HCT116 (cell line): ENCODE results near the gene EPHA6. TPM values are rescaled to one million over a fixed set of nuclear protein-coding genes. Genes with fewer than 3 reads are reported as not detected.

ENCODE experiments used
- ATAC-seq: fragments of 200-7000 bp; cut with Tn5 transposase; 2 replicates; pipeline ENCODE4 v1.9.1; 2020; ENCODE audit warnings: mild to moderate bottlenecking, moderate library complexity
- BruUV-seq: library from RNA; stranded (reverse); fragments of 400-500 nt; replicated peaks from 2 replicates; lab custom pipeline; 2021; lab: Mats Ljungman, UMichigan
- CTCF ChIA-PET: fragments of 300-600 bp; sonication (Branson Sonifier 250); formaldehyde crosslinking; loops from one replicate; lab custom pipeline; 2021; ENCODE audit warnings: antibody characterized with exemption; lab: Charles Lee
- POLR2A ChIA-PET: fragments of 300-600, 350-600 bp; sonication (Branson Sonifier 250); formaldehyde crosslinking; loops from one replicate; lab custom pipeline; 2021; ENCODE audit warnings: antibody characterized with exemption; lab: Charles Lee
- RAD21 ChIA-PET, 2 experiments: fragments of 300-600 bp; sonication (Branson Sonifier 250); formaldehyde crosslinking; loops; one replicate each; lab custom pipeline; 2023; ENCODE audit warnings: low total read pairs in 2 of 2; ENCODE audit not compliant: uncharacterized antibody in 2 of 2, unreplicated experiment in 2 of 2, low non-redundant PET in 1 of 2; lab: Charles Lee
- DNase-seq: peaks from one replicate; pipeline ENCODE4 v3.0.0-alpha.2; 2010; ENCODE audit warnings: low read depth, low spot score
- H2AFZ ChIP-seq: fragments of 200-600 bp; shearing (Covaris generic), sonication (generic); 2 replicates; pipeline ENCODE4 v1.6.1; 2017; ENCODE audit warnings: low read depth, mixed run types, mixed read lengths, antibody characterized with exemption, low read length; ENCODE audit not compliant: poor library complexity, severe bottlenecking
- H3K27ac ChIP-seq: 2 replicates; pipeline ENCODE4 v1.5.1; 2012; ENCODE audit warnings: low read depth, low read length
- H3K27me3 ChIP-seq: fragments of 200-600 bp; sonication (generic); 2 replicates; pipeline ENCODE4 v1.6.1; 2016; ENCODE audit warnings: mixed run types, low read length, mixed read lengths; ENCODE audit not compliant: insufficient read depth
- H3K36me3 ChIP-seq, 2 experiments: fragments of 200-500 bp in 1 of 2; fragments of 200-600 bp in 1 of 2; sonication (Bioruptor generic) in 1 of 2; sonication (generic) in 1 of 2; 2 replicates each; pipeline versions ENCODE4 v1.5.1 to v1.6.1; 2014 to 2016; ENCODE audit warnings: low read length in 2 of 2, inconsistent platforms in 1 of 2, mixed read lengths in 1 of 2, mixed run types in 1 of 2; ENCODE audit not compliant: insufficient read depth in 2 of 2, control insufficient read depth in 1 of 2
- H3K4me1 ChIP-seq, 2 experiments: fragments of 200-600 bp in 1 of 2; sonication (generic) in 1 of 2; 2 replicates each; pipeline versions ENCODE4 v1.5.1 to v1.6.1; 2012 to 2017; ENCODE audit warnings: low read length in 2 of 2, inconsistent platforms in 1 of 2, mild to moderate bottlenecking in 1 of 2, mixed read lengths in 1 of 2, mixed run types in 1 of 2, moderate library complexity in 1 of 2; ENCODE audit not compliant: insufficient read depth in 2 of 2, control insufficient read depth in 1 of 2
- H3K4me2 ChIP-seq: fragments of 200-600 bp; sonication (generic); 2 replicates; pipeline ENCODE4 v1.6.1; 2017; ENCODE audit warnings: mixed run types, low read length, mixed read lengths
- H3K4me3 ChIP-seq, 2 experiments: fragments of 200-600 bp in 1 of 2; sonication (generic) in 1 of 2; replicated peaks in 1 of 2; 2 replicates each; pipeline ENCODE4 v1.5.1; 2011 to 2016; ENCODE audit warnings: low read length in 2 of 2, control low read depth in 1 of 2, low read depth in 1 of 2, mild to moderate bottlenecking in 1 of 2, mixed read lengths in 1 of 2, mixed run types in 1 of 2
- H3K79me2 ChIP-seq: fragments of 200-600 bp; sonication (generic); 2 replicates; pipeline ENCODE4 v1.6.1; 2017; ENCODE audit warnings: mild to moderate bottlenecking, mixed run types, low read length, moderate library complexity, mixed read lengths; ENCODE audit not compliant: insufficient read depth
- H3K9ac ChIP-seq: fragments of 200-600 bp; sonication (generic); 2 replicates; pipeline ENCODE4 v1.6.1; 2016; ENCODE audit warnings: low read length, mixed read lengths
- H3K9me2 ChIP-seq: fragments of 200-600 bp; sonication (generic), shearing (Covaris generic); 2 replicates; pipeline ENCODE4 v1.6.1; 2017; ENCODE audit warnings: mixed run types, mild to moderate bottlenecking, moderate library complexity; ENCODE audit not compliant: insufficient read depth
- H3K9me3 ChIP-seq, 2 experiments: fragments of 200-500 bp in 1 of 2; fragments of 200-600 bp in 1 of 2; sonication (Bioruptor generic) in 1 of 2; sonication (generic) in 1 of 2; 2 replicates each; pipeline ENCODE4 v1.6.1; 2014 to 2017; ENCODE audit warnings: low read length in 2 of 2, mixed read lengths in 2 of 2, inconsistent platforms in 1 of 2, low read depth in 1 of 2, mild to moderate bottlenecking in 1 of 2, mixed run types in 1 of 2, moderate library complexity in 1 of 2; ENCODE audit not compliant: control insufficient read depth in 1 of 2, insufficient read depth in 1 of 2
- H4K20me1 ChIP-seq: fragments of 200-600 bp; sonication (generic), shearing (Covaris generic); 2 replicates; pipeline ENCODE4 v1.6.1; 2017; ENCODE audit warnings: mixed run types, mild to moderate bottlenecking, moderate library complexity; ENCODE audit not compliant: insufficient read depth
- EGR1 ChIP-seq: IDR thresholded peaks from 2 replicates; pipeline ENCODE4 v1.6.1; 2012; ENCODE audit warnings: low read depth
- ELF1 ChIP-seq: IDR thresholded peaks from 2 replicates; pipeline ENCODE4 v1.6.1; 2012; ENCODE audit warnings: low read depth, borderline replicate concordance
- EZH2 ChIP-seq: fragments of 200-600 bp; sonication (generic); IDR thresholded peaks from 2 replicates; pipeline ENCODE4 v1.6.1; 2017; ENCODE audit warnings: antibody characterized with exemption, mixed run types
- FOSL1 ChIP-seq: IDR thresholded peaks from 2 replicates; pipeline ENCODE4 v1.6.1; 2012; ENCODE audit warnings: low read depth
- MAX ChIP-seq: IDR thresholded peaks from 2 replicates; pipeline ENCODE4 v1.6.1; 2012
- RAD21 ChIP-seq: IDR thresholded peaks from 2 replicates; pipeline ENCODE4 v1.6.1; 2012; ENCODE audit warnings: low read depth, mild to moderate bottlenecking
- SRF ChIP-seq: IDR thresholded peaks from 2 replicates; pipeline ENCODE4 v1.6.1; 2012; ENCODE audit warnings: low read depth
- YY1 ChIP-seq: IDR thresholded peaks from 2 replicates; pipeline ENCODE4 v1.6.1; 2011; ENCODE audit warnings: low read length, low read depth, moderate library complexity, mild to moderate bottlenecking; ENCODE audit not compliant: insufficient replicate concordance; ENCODE audit errors: extremely low read depth
- ZFX ChIP-seq: fragments of 450-650 bp; IDR thresholded peaks from 2 replicates; pipeline ENCODE4 v1.6.1; 2017
- ZNF274 ChIP-seq: fragments of 200-500 bp; sonication (Bioruptor generic); IDR thresholded peaks from 2 replicates; pipeline ENCODE4 v1.6.1; 2014; ENCODE audit warnings: mild to moderate bottlenecking, low read depth, low read length, inconsistent platforms
- intact Hi-C: fragments of 100-400 bp; cut with micrococcal nuclease; formaldehyde crosslinking; loops from 2 replicates; pipeline ENCODE4 v1.10.0; 2022
- total RNA-seq: library from RNA; stranded (reverse); gene quantifications from one replicate; pipeline ENCODE4 v1.2.1, GENCODE V29; 2021; ENCODE audit not compliant: unreplicated experiment

Gene EPHA6
- total RNA-seq, 1 experiment from 2014 or later = not detected

GRCh38 chr3:97742036-97742435 is 927.6 kb downstream of the EPHA6 start:
- ATAC-seq (no peak), DNase-seq (no peak)
- no peak overlapping the region for H3K9ac ChIP-seq
- H3K9me3 ChIP-seq = no peaks in the 10 kb centered on the region
- no peak overlapping the region for H3K27ac ChIP-seq
- H3K4me3 ChIP-seq = no peak overlapping the region
- no peak overlapping the region for H3K4me2 ChIP-seq
- ChIA-PET CTCF (no interaction called here), RAD21 (no interaction called here), POLR2A (no interaction called here)
- TF ChIP-seq EGR1 = no peak
- no peak for TF ChIP-seq FOSL1
- no peak for TF ChIP-seq YY1
- no peak for TF ChIP-seq RAD21
- no peak for TF ChIP-seq MAX
- no peak for TF ChIP-seq ZNF274
- no peak for TF ChIP-seq ELF1
- TF ChIP-seq EZH2 = no peak
- TF ChIP-seq SRF = no peak
- no peak for TF ChIP-seq ZFX
- no peaks in the 10 kb centered on the region for H3K36me3 ChIP-seq
- 0 out of 2 replicates have a peak, but pooled peaks cover 6% of the 10 kb centered on the region for H3K27me3 ChIP-seq
- H3K9me2 ChIP-seq = no peaks in the 10 kb centered on the region
- no peaks in the 10 kb centered on the region for H3K79me2 ChIP-seq
- no peaks in the 10 kb centered on the region for H3K4me1 ChIP-seq
- H2AFZ ChIP-seq = no peak overlapping the region
- no TSS peak for BruUV-seq
- intact Hi-C loops = no loop called here
- no peaks in the 10 kb centered on the region for H4K20me1 ChIP-seq

GRCh38 chr3:97744289-97744688 is 929.9 kb downstream of the EPHA6 start:
- no peaks in the 10 kb centered on the region for H3K79me2 ChIP-seq
- no peak for TF ChIP-seq YY1
- H3K4me3 ChIP-seq = no peak overlapping the region
- no peak overlapping the region for H3K9ac ChIP-seq
- H2AFZ ChIP-seq = no peak overlapping the region
- H3K9me2 ChIP-seq = no peaks in the 10 kb centered on the region
- CTCF ChIA-PET = interaction anchor here (1.5 kb wide), 1 partner anchor 25 kb away, joined by 3 read pairs; no protein-coding TSS in a partner anchor
- no peak overlapping the region for H3K4me2 ChIP-seq
- H3K4me1 ChIP-seq = no peaks in the 10 kb centered on the region
- H3K36me3 ChIP-seq = no peaks in the 10 kb centered on the region
- RAD21 ChIA-PET = no interaction called here
- no peaks in the 10 kb centered on the region for H3K9me3 ChIP-seq
- H3K27me3 ChIP-seq = 0 out of 2 replicates have a peak, but pooled peaks cover 3% of the 10 kb centered on the region
- intact Hi-C loops = no loop called here
- ATAC-seq (no peak), DNase-seq (no peak)
- H3K27ac ChIP-seq = no peak overlapping the region
- POLR2A ChIA-PET = no interaction called here
- H4K20me1 ChIP-seq = no peaks in the 10 kb centered on the region
- no TSS peak for BruUV-seq
